ENCODE results near the gene NRIP1.

DNA sequence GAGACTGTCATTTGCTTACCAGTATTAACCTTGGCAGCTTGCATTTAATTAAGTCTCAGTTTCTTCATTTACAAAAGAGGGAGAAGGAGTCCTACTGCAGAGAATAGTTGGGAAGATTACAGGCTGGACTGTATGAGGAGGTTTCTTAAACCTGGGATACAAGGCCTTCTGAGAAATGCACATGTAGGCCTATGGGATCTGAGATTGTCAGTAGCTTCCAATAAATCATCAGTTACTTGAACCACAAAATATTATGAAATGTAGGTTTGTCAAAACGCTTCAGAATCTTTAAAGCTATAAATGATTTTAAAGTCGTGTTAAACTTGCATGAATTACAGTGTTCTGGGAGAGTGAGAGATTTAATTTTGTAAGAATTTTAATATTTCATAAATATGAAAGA lies 69.6 kb downstream of the NRIP1 start:
- TF ChIP-seq, protein P1, sequence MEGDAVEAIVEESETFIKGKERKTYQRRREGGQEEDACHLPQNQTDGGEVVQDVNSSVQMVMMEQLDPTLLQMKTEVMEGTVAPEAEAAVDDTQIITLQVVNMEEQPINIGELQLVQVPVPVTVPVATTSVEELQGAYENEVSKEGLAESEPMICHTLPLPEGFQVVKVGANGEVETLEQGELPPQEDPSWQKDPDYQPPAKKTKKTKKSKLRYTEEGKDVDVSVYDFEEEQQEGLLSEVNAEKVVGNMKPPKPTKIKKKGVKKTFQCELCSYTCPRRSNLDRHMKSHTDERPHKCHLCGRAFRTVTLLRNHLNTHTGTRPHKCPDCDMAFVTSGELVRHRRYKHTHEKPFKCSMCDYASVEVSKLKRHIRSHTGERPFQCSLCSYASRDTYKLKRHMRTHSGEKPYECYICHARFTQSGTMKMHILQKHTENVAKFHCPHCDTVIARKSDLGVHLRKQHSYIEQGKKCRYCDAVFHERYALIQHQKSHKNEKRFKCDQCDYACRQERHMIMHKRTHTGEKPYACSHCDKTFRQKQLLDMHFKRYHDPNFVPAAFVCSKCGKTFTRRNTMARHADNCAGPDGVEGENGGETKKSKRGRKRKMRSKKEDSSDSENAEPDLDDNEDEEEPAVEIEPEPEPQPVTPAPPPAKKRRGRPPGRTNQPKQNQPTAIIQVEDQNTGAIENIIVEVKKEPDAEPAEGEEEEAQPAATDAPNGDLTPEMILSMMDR (IDR thresholded peaks at IDR 0.05; ENCODE audit: poor library complexity, severe bottlenecking): no peak
- no peak for TF ChIP-seq TAF1 (IDR thresholded peaks at IDR 0.05; ENCODE audit: low read depth)

Measured in neural cell (in vitro differentiated cells).